GM23338 (cell line): Measurements from ENCODE around the gene KREMEN2. TPM values are rescaled to one million over a fixed set of nuclear protein-coding genes. Genes with fewer than 3 reads are reported as not detected.

Source experiments
- ATAC-seq: fragments of 200-7000 bp; cut with Tn5 transposase; 3 replicates; pipeline ENCODE4 v1.9.1; 2020
- DNase-seq: peaks from one replicate; pipeline ENCODE4 v3.0.0-alpha.2; 2015; ENCODE audit warnings: low spot score
- H2AFZ ChIP-seq: fragments of 200-600 bp; sonication (generic); 2 replicates; pipeline ENCODE4 v1.8.0; 2016; ENCODE audit warnings: antibody characterized with exemption, mild to moderate bottlenecking, moderate library complexity
- H3F3A ChIP-seq: fragments of 200-600 bp; sonication (generic); replicated peaks from 2 replicates; pipeline ENCODE4 v1.8.0; 2017; ENCODE audit warnings: antibody characterized with exemption, mixed run types, low read depth
- H3K27ac ChIP-seq: fragments of 200-600 bp; sonication (generic); 2 replicates; pipeline ENCODE4 v1.6.1; 2016; ENCODE audit warnings: low read depth
- H3K27me3 ChIP-seq: fragments of 200-600 bp; sonication (generic); 2 replicates; pipeline ENCODE4 v1.8.0; 2016; ENCODE audit warnings: mild to moderate bottlenecking, mixed run types, moderate library complexity; ENCODE audit not compliant: insufficient read depth
- H3K36me3 ChIP-seq: fragments of 200-600 bp; sonication (generic); 2 replicates; pipeline ENCODE4 v1.8.0; 2016; ENCODE audit warnings: mild to moderate bottlenecking; ENCODE audit not compliant: insufficient read depth
- H3K4me1 ChIP-seq: fragments of 200-600 bp; sonication (generic); 2 replicates; pipeline ENCODE4 v1.8.0; 2016; ENCODE audit warnings: mild to moderate bottlenecking, moderate library complexity; ENCODE audit not compliant: insufficient read depth
- H3K4me2 ChIP-seq: fragments of 200-600 bp; sonication (generic); 2 replicates; pipeline ENCODE4 v1.7.1; 2017; ENCODE audit warnings: mixed run types
- H3K4me3 ChIP-seq: fragments of 200-600 bp; sonication (generic); 2 replicates; pipeline ENCODE4 v1.6.1; 2016; ENCODE audit warnings: mixed run types
- H3K79me2 ChIP-seq: fragments of 200-600 bp; sonication (generic); replicated peaks from 2 replicates; pipeline ENCODE4 v1.8.0; 2017; ENCODE audit warnings: mild to moderate bottlenecking; ENCODE audit not compliant: insufficient read depth
- H3K9me2 ChIP-seq: fragments of 200-600 bp; sonication (generic); 2 replicates; pipeline ENCODE4 v1.8.0; 2017; ENCODE audit not compliant: insufficient read depth
- H4K20me1 ChIP-seq: fragments of 200-600 bp; sonication (generic); replicated peaks from 2 replicates; pipeline ENCODE4 v1.8.0; 2017; ENCODE audit warnings: mild to moderate bottlenecking; ENCODE audit not compliant: insufficient read depth
- H3K27ac Mint-ChIP-seq: 2 replicates; pipeline ENCODE4 v1.8.0; 2020; ENCODE audit warnings: inconsistent platforms, mild to moderate bottlenecking, moderate library complexity, mixed read lengths
- H3K27me3 Mint-ChIP-seq: 3 replicates; pipeline ENCODE4 v1.8.0; 2022; ENCODE audit warnings: low read depth, mild to moderate bottlenecking, moderate library complexity, mixed read lengths, inconsistent platforms; ENCODE audit not compliant: insufficient read depth, poor library complexity
- H3K36me3 Mint-ChIP-seq: 3 replicates; pipeline ENCODE4 v1.8.0; 2021; ENCODE audit warnings: low read depth, mild to moderate bottlenecking, inconsistent platforms, moderate library complexity, mixed read lengths
- H3K4me1 Mint-ChIP-seq: 3 replicates; pipeline ENCODE4 v1.8.0; 2020; ENCODE audit warnings: mild to moderate bottlenecking, inconsistent platforms, mixed read lengths
- H3K4me3 Mint-ChIP-seq: 3 replicates; pipeline ENCODE4 v1.8.0; 2021; ENCODE audit warnings: moderate library complexity, mild to moderate bottlenecking, inconsistent platforms, mixed read lengths
- H3K9me3 Mint-ChIP-seq: 3 replicates; pipeline ENCODE4 v1.8.0; 2020; ENCODE audit warnings: moderate library complexity, mild to moderate bottlenecking, inconsistent platforms, mixed read lengths
- CREB1 ChIP-seq: fragments of 250-450 bp; sonication (Bioruptor Pico); IDR thresholded peaks from 2 replicates; pipeline ENCODE4 v1.5.0; 2020; ENCODE audit warnings: low read depth, mild to moderate bottlenecking, moderate library complexity
- CTCF ChIP-seq, 2 experiments: fragments of 200-600 bp in 1 of 2; sonication (generic) in 1 of 2; conservative IDR thresholded peaks; 2 replicates each; pipeline versions ENCODE4 v1.5.1 to v1.6.1; 2016 to 2017; ENCODE audit warnings: antibody characterized with exemption in 2 of 2, low read depth in 2 of 2, mild to moderate bottlenecking in 2 of 2, moderate library complexity in 1 of 2
- ETS1 ChIP-seq: IDR thresholded peaks from 2 replicates; pipeline ENCODE4 v1.6.1; 2016; ENCODE audit warnings: antibody characterized with exemption
- EZH2 ChIP-seq: fragments of 200-600 bp; sonication (generic); IDR thresholded peaks from one replicate; pipeline ENCODE4 v1.8.0; 2017; ENCODE audit warnings: antibody characterized with exemption, mild to moderate bottlenecking, low read depth; ENCODE audit not compliant: unreplicated experiment
- EZH2phosphoT487 ChIP-seq: fragments of 200-600 bp; sonication (generic); IDR thresholded peaks from one replicate; pipeline ENCODE4 v1.8.1; 2018; ENCODE audit warnings: antibody characterized with exemption; ENCODE audit not compliant: unreplicated experiment
- JUNB ChIP-seq: IDR thresholded peaks from one replicate; pipeline ENCODE4 v1.6.1; 2016; ENCODE audit warnings: antibody characterized with exemption; ENCODE audit not compliant: unreplicated experiment
- NANOG ChIP-seq: IDR thresholded peaks from 2 replicates; pipeline ENCODE4 v1.6.1; 2016; ENCODE audit warnings: antibody characterized with exemption, borderline replicate concordance
- POLR2AphosphoS5 ChIP-seq: IDR thresholded peaks from 2 replicates; pipeline ENCODE4 v1.6.1; 2016; ENCODE audit warnings: antibody characterized with exemption, low read depth
- REST ChIP-seq: IDR thresholded peaks from one replicate; pipeline ENCODE4 v1.6.1; 2018; ENCODE audit warnings: antibody characterized with exemption; ENCODE audit not compliant: unreplicated experiment
- STAT1 ChIP-seq: IDR thresholded peaks from one replicate; pipeline ENCODE4 v1.6.1; 2016; ENCODE audit warnings: antibody characterized with exemption; ENCODE audit not compliant: unreplicated experiment
- ZNF114 ChIP-seq: fragments of 250-450 bp; sonication (Bioruptor Pico); IDR thresholded peaks from 2 replicates; pipeline ENCODE4 v1.5.0; 2020; ENCODE audit warnings: mild to moderate bottlenecking, moderate library complexity
- ZNF331 ChIP-seq: fragments of 250-450 bp; sonication (Bioruptor Pico); IDR thresholded peaks from 2 replicates; pipeline ENCODE4 v1.5.0; 2020; ENCODE audit warnings: low read depth, mild to moderate bottlenecking, moderate library complexity
- ZNF462 ChIP-seq: fragments of 250-450 bp; sonication (Bioruptor Pico); IDR thresholded peaks from 2 replicates; pipeline ENCODE4 v1.5.0; 2020; ENCODE audit warnings: mild to moderate bottlenecking, moderate library complexity
- polyA plus RNA-seq: library from polyadenylated mRNA; unstranded; fragments of >200 nt; fragmentation: Nextera tagmentation; extraction: Ambion mirVana; gene quantifications from 2 replicates; pipeline ENCODE4 v1.2.1, GENCODE V29; 2016
- total RNA-seq: library from RNA; depleted of rRNA; stranded (reverse); fragments of >200 nt; shearing (Covaris generic); gene quantifications from 2 replicates; pipeline ENCODE4 v1.2.3, GENCODE V29; 2014

KREMEN2 gene
- total and polyA plus RNA-seq, 2 experiments from 2014 or later = 4.9 to 16.1 TPM

GRCh38 chr16:2955779-2956578, 8.1 kb upstream of the KREMEN2 start:
- no peak overlapping the region for H3K27ac Mint-ChIP-seq
- peak; percentile 50 for DNase-seq
- H3K4me1 Mint-ChIP-seq = peaks cover 22% of the 10 kb centered on the region
- TF ChIP-seq EZH2phosphoT487 (no peak), CTCF (conservative IDR thresholded peaks at IDR 0.05; ENCODE audit: low read depth in 2 of 2) (no peak), ETS1 (no peak), POLR2AphosphoS5 (no peak; the same call in 1 of the 2 replicates), ZNF462 (no peak), ZNF331 (CRISPR knock-in tag) (no peak), JUNB (no peak), REST (no peak), NANOG (no peak), CREB1 (CRISPR knock-in tag) (no peak), EZH2 (no peak), STAT1 (no peak), ZNF114 (CRISPR knock-in tag) (no peak)
- peaks cover 20% of the 10 kb centered on the region; the same call in 1 of the 2 replicates for H3K4me1 ChIP-seq
- H3K27me3 Mint-ChIP-seq = peaks cover 13% of the 10 kb centered on the region
- H3K27me3 ChIP-seq = no peaks in the 10 kb centered on the region
- H3K4me2 ChIP-seq = peak overlapping the region; percentile 72
- H3F3A ChIP-seq = 0 out of 2 replicates have a peak, but pooled peaks cover 9% of the 10 kb centered on the region
- H3K4me3 ChIP-seq = peak overlapping the region; percentile 38; the same call in 1 of the 2 replicates
- no peaks in the 10 kb centered on the region for H3K9me3 Mint-ChIP-seq
- no peak overlapping the region for H3K27ac ChIP-seq
- peak overlapping the region; percentile 24; the same call in 1 of the 3 replicates for H3K4me3 Mint-ChIP-seq
- H3K36me3 ChIP-seq = no peaks in the 10 kb centered on the region
- peak; percentile 66 for ATAC-seq
- no peaks in the 10 kb centered on the region for H3K79me2 ChIP-seq
- H4K20me1 ChIP-seq = no peaks in the 10 kb centered on the region
- H3K9me2 ChIP-seq = no peaks in the 10 kb centered on the region
- H2AFZ ChIP-seq = peak overlapping the region; percentile 76
- H3K36me3 Mint-ChIP-seq = no peaks in the 10 kb centered on the region
